Measurements from ENCODE around the gene PDZD4. TPM values are rescaled to one million over a fixed set of nuclear protein-coding genes. Genes with fewer than 3 reads are reported as not detected.
A peak's percentile ranks its signal among the peaks of the same experiment; 100 is the strongest.

PDZD4 gene
- total RNA-seq, 1 donor from 2014 or later, result 4.8 TPM

DNA sequence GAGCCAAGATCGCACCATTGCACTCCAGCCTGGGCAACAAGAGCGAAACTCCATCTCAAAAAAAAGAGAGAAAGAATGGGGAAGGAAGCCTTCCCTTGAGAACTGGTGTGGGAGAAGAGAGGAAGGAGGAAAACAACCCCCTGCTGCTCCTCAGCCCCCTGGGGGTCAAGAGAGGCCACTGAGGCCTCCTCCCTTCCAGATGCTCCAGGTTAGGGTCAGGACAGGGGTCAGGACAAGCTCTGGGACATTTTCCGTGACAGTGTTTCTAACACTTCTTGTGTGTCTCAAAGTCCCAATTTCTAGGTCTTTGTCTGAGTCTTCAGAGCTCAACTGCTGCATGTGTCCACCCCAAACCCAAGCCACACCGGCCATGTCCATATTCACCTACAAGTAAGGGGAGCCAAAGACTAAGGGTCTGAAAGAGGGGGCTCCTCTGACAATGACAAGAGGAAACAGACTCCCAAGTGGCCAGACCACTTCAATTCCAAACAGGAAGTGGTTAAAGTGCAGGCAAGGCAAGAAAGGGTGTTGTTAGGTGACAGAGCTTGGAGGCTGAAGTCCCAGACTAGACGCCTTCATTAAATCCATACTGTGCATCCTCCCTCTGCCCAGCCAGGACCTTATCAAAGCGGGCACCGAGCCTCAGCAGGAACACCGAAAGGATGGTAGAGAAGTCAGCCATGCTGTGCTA, 47.4 kb upstream of the PDZD4 start:
- DNase-seq (ENCODE audit: low spot score, unreplicated experiment), result no peak
- Mint-ChIP-seq H3K4me1 (ENCODE audit: low read depth) (no peaks in the 10 kb centered on the region), H3K27ac (no peak overlapping the region), H3K36me3 (ENCODE audit: insufficient read depth) (no peaks in the 10 kb centered on the region), H3K4me3 (ENCODE audit: low read depth) (no peak overlapping the region), H3K27me3 (peaks cover 34% of the 10 kb centered on the region), H3K9me3 (ENCODE audit: low read depth) (peaks cover 17% of the 10 kb centered on the region)
- TF ChIP-seq, protein P1, sequence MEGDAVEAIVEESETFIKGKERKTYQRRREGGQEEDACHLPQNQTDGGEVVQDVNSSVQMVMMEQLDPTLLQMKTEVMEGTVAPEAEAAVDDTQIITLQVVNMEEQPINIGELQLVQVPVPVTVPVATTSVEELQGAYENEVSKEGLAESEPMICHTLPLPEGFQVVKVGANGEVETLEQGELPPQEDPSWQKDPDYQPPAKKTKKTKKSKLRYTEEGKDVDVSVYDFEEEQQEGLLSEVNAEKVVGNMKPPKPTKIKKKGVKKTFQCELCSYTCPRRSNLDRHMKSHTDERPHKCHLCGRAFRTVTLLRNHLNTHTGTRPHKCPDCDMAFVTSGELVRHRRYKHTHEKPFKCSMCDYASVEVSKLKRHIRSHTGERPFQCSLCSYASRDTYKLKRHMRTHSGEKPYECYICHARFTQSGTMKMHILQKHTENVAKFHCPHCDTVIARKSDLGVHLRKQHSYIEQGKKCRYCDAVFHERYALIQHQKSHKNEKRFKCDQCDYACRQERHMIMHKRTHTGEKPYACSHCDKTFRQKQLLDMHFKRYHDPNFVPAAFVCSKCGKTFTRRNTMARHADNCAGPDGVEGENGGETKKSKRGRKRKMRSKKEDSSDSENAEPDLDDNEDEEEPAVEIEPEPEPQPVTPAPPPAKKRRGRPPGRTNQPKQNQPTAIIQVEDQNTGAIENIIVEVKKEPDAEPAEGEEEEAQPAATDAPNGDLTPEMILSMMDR (IDR thresholded peaks at IDR 0.05; ENCODE audit: unreplicated experiment), result no peak

- Mint-ChIP-seq H3K27ac (no peak overlapping the region), H3K27me3 (peaks cover 34% of the 10 kb centered on the region), H3K36me3 (ENCODE audit: insufficient read depth) (no peaks in the 10 kb centered on the region), H3K4me3 (ENCODE audit: low read depth) (no peak overlapping the region), H3K9me3 (ENCODE audit: low read depth) (peaks cover 14% of the 10 kb centered on the region), H3K4me1 (ENCODE audit: low read depth) (no peaks in the 10 kb centered on the region)
- DNase-seq (ENCODE audit: low spot score, unreplicated experiment), result no peak
- TF ChIP-seq, protein P1 (IDR thresholded peaks at IDR 0.05; ENCODE audit: unreplicated experiment), result no peak
Observed at GRCh38 chrX:153876112-153876491, 45.8 kb upstream of the PDZD4 start.

GRCh38 chrX:153875391-153876111, 45.2 kb upstream of the PDZD4 start:
- TF ChIP-seq, protein P1 (IDR thresholded peaks at IDR 0.05; ENCODE audit: unreplicated experiment), result no peak
- no peaks in the 10 kb centered on the region for H3K36me3 Mint-ChIP-seq (ENCODE audit: insufficient read depth)
- peaks cover 31% of the 10 kb centered on the region for H3K27me3 Mint-ChIP-seq
- DNase-seq (ENCODE audit: low spot score, unreplicated experiment), result peak; percentile 65
- no peaks in the 10 kb centered on the region for H3K4me1 Mint-ChIP-seq (ENCODE audit: low read depth)
- H3K27ac Mint-ChIP-seq, result no peak overlapping the region
- no peak overlapping the region for H3K4me3 Mint-ChIP-seq (ENCODE audit: low read depth)
- peaks cover 14% of the 10 kb centered on the region for H3K9me3 Mint-ChIP-seq (ENCODE audit: low read depth)

DNA sequence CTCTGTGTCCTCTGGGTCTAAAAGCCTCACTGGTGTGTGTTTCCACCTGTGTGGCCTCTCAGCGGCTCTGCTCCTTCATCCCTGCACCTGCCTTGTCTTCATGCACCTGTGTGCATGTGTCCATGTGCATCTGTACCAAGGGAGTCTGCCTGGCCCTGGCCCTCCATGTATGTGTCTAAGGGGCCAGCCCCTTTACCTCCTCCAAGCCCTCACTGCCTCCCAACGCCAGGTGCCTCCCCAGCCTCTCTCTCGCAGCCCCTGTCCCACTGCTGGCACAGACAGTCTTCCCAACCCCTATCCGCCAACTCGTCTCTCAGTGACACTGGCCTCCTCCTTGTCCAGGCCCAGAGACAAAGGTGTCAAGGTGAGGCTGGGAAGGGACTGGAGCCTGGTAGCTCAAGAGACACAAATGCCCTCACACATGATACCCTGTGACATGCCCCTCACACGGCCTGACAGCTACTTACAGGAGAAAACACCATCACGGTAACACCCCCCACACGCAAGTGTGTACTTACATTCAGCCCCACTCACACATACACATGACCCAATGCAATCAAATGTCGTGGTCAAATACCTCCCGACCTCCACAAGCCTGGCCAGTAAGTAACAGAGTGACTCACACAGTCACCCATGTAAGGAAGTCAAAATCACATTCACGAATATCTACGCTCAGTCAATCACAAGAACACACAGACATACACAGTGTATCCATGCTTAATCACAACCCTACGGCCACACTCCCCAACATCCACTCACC, 44.2 kb upstream of the PDZD4 start:
- H3K9me3 Mint-ChIP-seq (ENCODE audit: low read depth), result peaks cover 14% of the 10 kb centered on the region
- H3K27ac Mint-ChIP-seq, result no peak overlapping the region
- no peaks in the 10 kb centered on the region for H3K4me1 Mint-ChIP-seq (ENCODE audit: low read depth)
- H3K36me3 Mint-ChIP-seq (ENCODE audit: insufficient read depth), result no peaks in the 10 kb centered on the region
- H3K27me3 Mint-ChIP-seq, result peaks cover 29% of the 10 kb centered on the region
- no peak overlapping the region for H3K4me3 Mint-ChIP-seq (ENCODE audit: low read depth)
- TF ChIP-seq, protein P1 (IDR thresholded peaks at IDR 0.05; ENCODE audit: unreplicated experiment), result no peak
- DNase-seq (ENCODE audit: low spot score, unreplicated experiment), result no peak

- H3K36me3 Mint-ChIP-seq (ENCODE audit: insufficient read depth), result no peaks in the 10 kb centered on the region
- H3K27me3 Mint-ChIP-seq, result peaks cover 24% of the 10 kb centered on the region
- no peak overlapping the region for H3K4me3 Mint-ChIP-seq (ENCODE audit: low read depth)
- TF ChIP-seq, protein P1 (IDR thresholded peaks at IDR 0.05; ENCODE audit: unreplicated experiment), result no peak
- H3K27ac Mint-ChIP-seq, result no peak overlapping the region
- H3K4me1 Mint-ChIP-seq (ENCODE audit: low read depth), result no peaks in the 10 kb centered on the region
- DNase-seq (ENCODE audit: low spot score, unreplicated experiment), result no peak
- peaks cover 14% of the 10 kb centered on the region for H3K9me3 Mint-ChIP-seq (ENCODE audit: low read depth)
Observed at GRCh38 chrX:153874085-153874365, 43.7 kb upstream of the PDZD4 start.
